GM12878 (cell line): ENCODE data around the gene FLOT1. TPM values are rescaled to one million over a fixed set of nuclear protein-coding genes. Genes with fewer than 3 reads are reported as not detected.
A peak's percentile ranks its signal among the peaks of the same experiment; 100 is the strongest.

Experiments
- ATAC-seq: fragments of 200-7000 bp; cut with Tn5 transposase; 3 replicates; pipeline ENCODE4 v1.9.1; 2020; ENCODE audit warnings: mild to moderate bottlenecking, moderate library complexity
- BruUV-seq: library from RNA; stranded (reverse); fragments of 400-500 nt; replicated peaks from 2 replicates; lab custom pipeline; 2021; lab: Mats Ljungman, UMichigan
- CTCF ChIA-PET: fragments of 300-600 bp; sonication (Branson Sonifier 250); formaldehyde crosslinking; extraction: SDS; loops from one replicate; lab custom pipeline; 2021; ENCODE audit warnings: inconsistent platforms; lab: Yijun Ruan, JAX
- POLR2A ChIA-PET: fragments of 350-600 bp; formaldehyde crosslinking; extraction: SDS; loops from one replicate; lab custom pipeline; 2021; ENCODE audit warnings: inconsistent platforms; lab: Charles Lee
- RAD21 ChIA-PET: fragments of 300-600 bp; sonication (Branson Sonifier 250); formaldehyde crosslinking; loops from one replicate; lab custom pipeline; 2023; ENCODE audit warnings: antibody characterized with exemption; ENCODE audit not compliant: unreplicated experiment; lab: Charles Lee
- SMC1A ChIA-PET: fragments of 300-600 bp; sonication (Branson Sonifier 250); formaldehyde crosslinking; loops from one replicate; lab custom pipeline; 2023; ENCODE audit not compliant: unreplicated experiment, uncharacterized antibody; lab: Charles Lee
- DNase-seq: peaks from one replicate; pipeline ENCODE4 v3.0.0-alpha.2; 2011; ENCODE audit warnings: low read depth, low spot score
- FAIRE-seq: peaks from 3 replicates; lab custom pipeline; 2011; peaks lifted over from hg19 to GRCh38; lab: Jason Lieb, UNC
- H2AFZ ChIP-seq: 2 replicates; pipeline ENCODE4 v1.6.0; 2011; ENCODE audit warnings: low read depth, low read length, control low read depth; ENCODE audit not compliant: control insufficient read depth
- H3K27ac ChIP-seq: 2 replicates; pipeline ENCODE4 v1.5.1; 2011; ENCODE audit warnings: control low read depth; ENCODE audit not compliant: control insufficient read depth, insufficient read depth
- H3K27me3 ChIP-seq, 2 experiments: replicated peaks in 1 of 2; 2 replicates each; pipeline versions ENCODE4 v1.6.0 to v1.6.1; 2011; ENCODE audit warnings: low read length in 1 of 2; ENCODE audit not compliant: control insufficient read depth in 2 of 2, insufficient read depth in 2 of 2
- H3K36me3 ChIP-seq, 2 experiments: 2 replicates each; pipeline ENCODE4 v1.5.1; 2011; ENCODE audit warnings: low read length in 1 of 2; ENCODE audit not compliant: control insufficient read depth in 2 of 2, insufficient read depth in 2 of 2
- H3K4me1 ChIP-seq: 2 replicates; pipeline ENCODE4 v1.6.1; 2011; ENCODE audit warnings: mild to moderate bottlenecking, low read length, moderate library complexity, mixed read lengths; ENCODE audit not compliant: control insufficient read depth, insufficient read depth
- H3K4me2 ChIP-seq: 2 replicates; pipeline ENCODE4 v1.6.0; 2011; ENCODE audit warnings: control low read depth; ENCODE audit not compliant: control insufficient read depth, insufficient read depth
- H3K4me3 ChIP-seq: fragments of 200-600 bp; sonication (generic); 2 replicates; pipeline ENCODE4 v1.5.1; 2016
- H3K79me2 ChIP-seq: 2 replicates; pipeline ENCODE4 v1.6.0; 2011; ENCODE audit warnings: low read length; ENCODE audit not compliant: control insufficient read depth, insufficient read depth
- H3K9ac ChIP-seq: 2 replicates; pipeline ENCODE4 v1.8.0; 2011; ENCODE audit warnings: low read length, control low read depth, mixed read lengths; ENCODE audit not compliant: control insufficient read depth, insufficient read depth
- H3K9me3 ChIP-seq: replicated peaks from 3 replicates; pipeline ENCODE4 v1.5.1; 2011; ENCODE audit warnings: mild to moderate bottlenecking, low read length; ENCODE audit not compliant: control insufficient read depth, insufficient read depth
- H4K20me1 ChIP-seq: 2 replicates; pipeline ENCODE4 v1.6.0; 2011; ENCODE audit not compliant: control insufficient read depth, insufficient read depth
- BACH1 ChIP-seq: fragments of 450-650 bp; IDR thresholded peaks from 2 replicates; pipeline ENCODE4 v1.6.1; 2017; ENCODE audit warnings: mild to moderate bottlenecking, borderline replicate concordance
- MEF2A ChIP-seq: IDR thresholded peaks from 2 replicates; pipeline ENCODE4 v1.6.1; 2011; ENCODE audit warnings: low read depth, mild to moderate bottlenecking, low read length, moderate library complexity; ENCODE audit not compliant: insufficient read depth
- MYB ChIP-seq: fragments of 150-350 bp; IDR thresholded peaks from 2 replicates; pipeline ENCODE4 v1.6.1; 2014; ENCODE audit warnings: mild to moderate bottlenecking, low read depth, low read length, borderline replicate concordance
- MYC ChIP-seq: IDR thresholded peaks from 2 replicates; pipeline ENCODE4 v1.6.1; 2011; ENCODE audit warnings: mild to moderate bottlenecking, low read length, moderate library complexity, inconsistent platforms; ENCODE audit not compliant: insufficient read depth, insufficient replicate concordance, insufficient read length, severe bottlenecking
- RUNX3 ChIP-seq: IDR thresholded peaks from 2 replicates; pipeline ENCODE4 v1.6.1; 2012; ENCODE audit warnings: low read length, inconsistent platforms
- SIN3A ChIP-seq: IDR thresholded peaks from 2 replicates; pipeline ENCODE4 v1.6.1; 2012; ENCODE audit warnings: low read depth, low read length, improper control_type of control experiment
- SMAD1 ChIP-seq: fragments of 450-650 bp; IDR thresholded peaks from 2 replicates; pipeline ENCODE4 v1.6.1; 2018; ENCODE audit warnings: mild to moderate bottlenecking, low read depth; ENCODE audit not compliant: partially characterized antibody
- SMAD5 ChIP-seq: IDR thresholded peaks from 2 replicates; pipeline ENCODE4 v1.6.1; 2016; ENCODE audit warnings: antibody characterized with exemption, low read depth
- TARDBP ChIP-seq: IDR thresholded peaks from 2 replicates; pipeline ENCODE4 v1.6.1; 2016; ENCODE audit warnings: borderline replicate concordance
- TBL1XR1 ChIP-seq: IDR thresholded peaks from 2 replicates; pipeline ENCODE4 v1.6.1; 2012; ENCODE audit warnings: low read depth, low read length, improper control_type of control experiment
- USF1 ChIP-seq: IDR thresholded peaks from 2 replicates; pipeline ENCODE4 v1.6.1; 2011; ENCODE audit warnings: borderline replicate concordance, low read depth, mild to moderate bottlenecking, moderate library complexity, mixed read lengths, low read length; ENCODE audit not compliant: insufficient read depth; ENCODE audit errors: extremely low read length
- WGBS: methylation state at CpG from one replicate; pipeline ENCODE4 v1.1.6; 2016; ENCODE audit warnings: low lambda C conversion rate; ENCODE audit not compliant: insufficient replicate concordance, insufficient coverage; ENCODE audit errors: missing lambda C conversion rate; 5-methylcytosine and 5-hydroxymethylcytosine counted together
- in situ Hi-C: fragments of 300-500 bp; cut with MboI; formaldehyde crosslinking; loops from 9 replicates; pipeline ENCODE4 v1.14.3; 2018; ENCODE audit warnings: mixed read lengths
- intact Hi-C: fragments of 100-400 bp; cut with micrococcal nuclease; formaldehyde crosslinking; loops from one replicate; pipeline ENCODE4 v1.14.2; 2022; ENCODE audit not compliant: unreplicated experiment
- polyA plus RNA-seq, 11 experiments: library from polyadenylated mRNA; depleted of rRNA in 4 of 11; unstranded in 6 of 11; stranded (reverse) in 5 of 11; fragments of >200 nt; fragmentation: Nextera tagmentation in 4 of 11; fragmentation: Illumina TruSeq in 1 of 11; extraction: Ambion mirVana in 4 of 11; extraction: Trizol in 1 of 11; gene quantifications; 1 replicate in 1 of 11; 2 replicates in 10 of 11; pipeline versions ENCODE4 v1.2.1 to v1.2.3, GENCODE V29; 2011 to 2016; ENCODE audit warnings: inconsistent platforms in 2 of 11, missing spikeins in 2 of 11, low read depth in 1 of 11
- total RNA-seq, 4 experiments: library from RNA; depleted of rRNA in 3 of 4; stranded (reverse); fragments of >200 nt in 3 of 4; fragmentation: Illumina TruSeq in 1 of 4; extraction: Trizol in 1 of 4; gene quantifications; 2 replicates each; pipeline versions ENCODE4 v1.2.1 to v1.2.3, GENCODE V29; 2013 to 2021
- TF ChIP-seq, protein P1 (sequence below): IDR thresholded peaks from 2 replicates; pipeline ENCODE4 v1.6.1; 2012; ENCODE audit warnings: improper control_type of control experiment, low read depth, low read length; ENCODE audit not compliant: insufficient replicate concordance
- TF ChIP-seq, protein P2 (sequence below): IDR thresholded peaks from 2 replicates; pipeline ENCODE4 v1.6.1; 2012; ENCODE audit warnings: low read depth, low read length, improper control_type of control experiment

FLOT1 gene
- total and polyA plus RNA-seq, 10 of the 15 experiments (the other 5 are each of a cell fraction or from before 2014, with no cell fraction given): 12.3 to 153 (median 112) TPM

DNA sequence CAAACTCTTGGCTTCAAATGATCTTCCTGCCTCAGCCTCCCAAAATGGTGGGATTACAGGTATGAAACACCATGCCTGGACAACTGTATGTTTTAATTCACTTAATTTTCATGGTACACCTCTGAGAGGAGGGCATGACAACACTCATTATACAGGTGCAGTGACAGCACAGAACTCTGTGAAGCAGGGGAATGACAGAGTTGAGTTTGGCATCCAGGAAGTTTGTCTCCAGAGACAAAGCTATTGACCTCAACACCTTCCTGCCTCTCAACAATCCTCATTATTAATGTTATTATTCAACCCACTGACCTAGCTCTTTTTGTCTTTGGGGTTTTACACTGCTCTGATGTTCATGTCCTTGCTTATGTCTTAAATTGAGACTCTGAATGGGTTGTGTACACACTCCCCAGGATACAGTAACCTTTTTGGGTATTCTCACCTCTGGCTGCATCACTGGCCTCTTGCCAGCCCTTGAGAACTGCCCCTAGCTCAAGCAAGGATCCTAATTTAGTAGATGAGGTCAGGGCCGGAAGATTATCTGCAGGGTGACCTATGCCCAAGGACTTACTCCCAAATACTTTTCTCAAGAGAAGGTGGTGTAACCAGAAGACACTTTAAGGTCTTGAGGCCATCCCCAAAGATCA is 14.9 kb upstream of the FLOT1 start:
- H3K27me3 ChIP-seq: no peaks in the 10 kb centered on the region
- H3K9ac ChIP-seq: no peak overlapping the region
- in situ Hi-C loops: no loop called here
- H3K4me2 ChIP-seq: no peak overlapping the region
- no peaks in the 10 kb centered on the region for H3K36me3 ChIP-seq
- H3K27ac ChIP-seq: peak overlapping the region; percentile 31; the same call in 1 of the 2 replicates
- ATAC-seq (peak; percentile 52), DNase-seq (no peak), FAIRE-seq (no peak)
- H3K4me1 ChIP-seq: peaks cover 22% of the 10 kb centered on the region; the same call in 1 of the 2 replicates
- CTCF ChIA-PET: interaction anchor here (0.6 to 4.5 kb wide), 11 partner anchors 11 to 157 kb away, joined by 3 to 39 read pairs (median 4); partner anchors contain the start of genes IER3 and VARS2
- BruUV-seq: no TSS peak
- H3K79me2 ChIP-seq: no peaks in the 10 kb centered on the region
- WGBS: 50% methylated on average over 1 of the region's 1 CpG
- SMC1A ChIA-PET: interaction anchor here (0.7 to 5.4 kb wide), 11 partner anchors 11 to 121 kb away, joined by 3 to 65 read pairs (median 9); partner anchors contain the start of gene IER3
- intact Hi-C loops: loop anchor here (1.0 kb wide), 1 partner anchor 13 kb away; the partner anchor contains the start of gene IER3
- no peaks in the 10 kb centered on the region for H4K20me1 ChIP-seq
- RAD21 ChIA-PET: interaction anchor here (0.6 to 4.5 kb wide), 11 partner anchors 11 to 145 kb away, joined by 3 to 62 read pairs (median 7); partner anchors contain the start of genes FLOT1 and IER3
- no peak overlapping the region for H3K4me3 ChIP-seq
- POLR2A ChIA-PET: interaction anchor here (0.5 to 4.4 kb wide), 13 partner anchors 10 to 156 kb away, joined by 3 to 42 read pairs (median 6); partner anchors contain the start of genes FLOT1, IER3 and VARS2
- H2AFZ ChIP-seq: no peak overlapping the region
- no peaks in the 10 kb centered on the region; the same call in 2 of the 3 replicates for H3K9me3 ChIP-seq
- TF ChIP-seq RUNX3 (0 out of 2 replicates have a peak, but pooled peaks have one; percentile 18), MYC (no peak), TARDBP (no peak), SMAD5 (no peak), USF1 (no peak), BACH1 (no peak), MYB (no peak), TBL1XR1 (no peak), SMAD1 (peak; percentile 37), MEF2A (0 out of 2 replicates have a peak, but pooled peaks have one; percentile 55), SIN3A (no peak)
- TF ChIP-seq, protein P1, sequence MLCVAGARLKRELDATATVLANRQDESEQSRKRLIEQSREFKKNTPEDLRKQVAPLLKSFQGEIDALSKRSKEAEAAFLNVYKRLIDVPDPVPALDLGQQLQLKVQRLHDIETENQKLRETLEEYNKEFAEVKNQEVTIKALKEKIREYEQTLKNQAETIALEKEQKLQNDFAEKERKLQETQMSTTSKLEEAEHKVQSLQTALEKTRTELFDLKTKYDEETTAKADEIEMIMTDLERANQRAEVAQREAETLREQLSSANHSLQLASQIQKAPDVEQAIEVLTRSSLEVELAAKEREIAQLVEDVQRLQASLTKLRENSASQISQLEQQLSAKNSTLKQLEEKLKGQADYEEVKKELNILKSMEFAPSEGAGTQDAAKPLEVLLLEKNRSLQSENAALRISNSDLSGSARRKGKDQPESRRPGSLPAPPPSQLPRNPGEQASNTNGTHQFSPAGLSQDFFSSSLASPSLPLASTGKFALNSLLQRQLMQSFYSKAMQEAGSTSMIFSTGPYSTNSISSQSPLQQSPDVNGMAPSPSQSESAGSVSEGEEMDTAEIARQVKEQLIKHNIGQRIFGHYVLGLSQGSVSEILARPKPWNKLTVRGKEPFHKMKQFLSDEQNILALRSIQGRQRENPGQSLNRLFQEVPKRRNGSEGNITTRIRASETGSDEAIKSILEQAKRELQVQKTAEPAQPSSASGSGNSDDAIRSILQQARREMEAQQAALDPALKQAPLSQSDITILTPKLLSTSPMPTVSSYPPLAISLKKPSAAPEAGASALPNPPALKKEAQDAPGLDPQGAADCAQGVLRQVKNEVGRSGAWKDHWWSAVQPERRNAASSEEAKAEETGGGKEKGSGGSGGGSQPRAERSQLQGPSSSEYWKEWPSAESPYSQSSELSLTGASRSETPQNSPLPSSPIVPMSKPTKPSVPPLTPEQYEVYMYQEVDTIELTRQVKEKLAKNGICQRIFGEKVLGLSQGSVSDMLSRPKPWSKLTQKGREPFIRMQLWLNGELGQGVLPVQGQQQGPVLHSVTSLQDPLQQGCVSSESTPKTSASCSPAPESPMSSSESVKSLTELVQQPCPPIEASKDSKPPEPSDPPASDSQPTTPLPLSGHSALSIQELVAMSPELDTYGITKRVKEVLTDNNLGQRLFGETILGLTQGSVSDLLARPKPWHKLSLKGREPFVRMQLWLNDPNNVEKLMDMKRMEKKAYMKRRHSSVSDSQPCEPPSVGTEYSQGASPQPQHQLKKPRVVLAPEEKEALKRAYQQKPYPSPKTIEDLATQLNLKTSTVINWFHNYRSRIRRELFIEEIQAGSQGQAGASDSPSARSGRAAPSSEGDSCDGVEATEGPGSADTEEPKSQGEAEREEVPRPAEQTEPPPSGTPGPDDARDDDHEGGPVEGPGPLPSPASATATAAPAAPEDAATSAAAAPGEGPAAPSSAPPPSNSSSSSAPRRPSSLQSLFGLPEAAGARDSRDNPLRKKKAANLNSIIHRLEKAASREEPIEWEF: no peak
- TF ChIP-seq, protein P2, sequence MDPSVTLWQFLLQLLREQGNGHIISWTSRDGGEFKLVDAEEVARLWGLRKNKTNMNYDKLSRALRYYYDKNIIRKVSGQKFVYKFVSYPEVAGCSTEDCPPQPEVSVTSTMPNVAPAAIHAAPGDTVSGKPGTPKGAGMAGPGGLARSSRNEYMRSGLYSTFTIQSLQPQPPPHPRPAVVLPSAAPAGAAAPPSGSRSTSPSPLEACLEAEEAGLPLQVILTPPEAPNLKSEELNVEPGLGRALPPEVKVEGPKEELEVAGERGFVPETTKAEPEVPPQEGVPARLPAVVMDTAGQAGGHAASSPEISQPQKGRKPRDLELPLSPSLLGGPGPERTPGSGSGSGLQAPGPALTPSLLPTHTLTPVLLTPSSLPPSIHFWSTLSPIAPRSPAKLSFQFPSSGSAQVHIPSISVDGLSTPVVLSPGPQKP: no peak
